MV-4-11 (cell line): ENCODE measurements around the gene GPC5.
"Not testable (repeated sequence)": the region's sequence is repeated elsewhere in the genome, so short reads cannot be mapped to it uniquely, and the experiment has no call there.

ENCODE experiments used
- DNase-seq: peaks from one replicate; lab custom pipeline; 2025; lab: John Stamatoyannopoulos, UW

GPC5 gene

GRCh38 chr13:92290718-92291307, 892.4 kb downstream of the GPC5 start:
- DNase-seq = not testable (repeated sequence)

GRCh38 chr13:92294533-92294932, 896.1 kb downstream of the GPC5 start:
- DNase-seq = not testable (repeated sequence)

- DNase-seq = not testable (repeated sequence)
Measured at GRCh38 chr13:92296154-92296671, 897.8 kb downstream of the GPC5 start.

- no peak for DNase-seq
Measured at GRCh38 chr13:92297971-92298942, 899.8 kb downstream of the GPC5 start.

- DNase-seq = peak; percentile 82
Measured at GRCh38 chr13:92300651-92301050, 902.2 kb downstream of the GPC5 start.

GRCh38 chr13:92303428-92303827, 905.0 kb downstream of the GPC5 start:
- peak; percentile 86 for DNase-seq

GRCh38 chr13:92307752-92308151, 909.3 kb downstream of the GPC5 start:
- DNase-seq = no peak

GRCh38 chr13:92312823-92313222, 914.4 kb downstream of the GPC5 start:
- DNase-seq = no peak

GRCh38 chr13:92313382-92313781, 915.0 kb downstream of the GPC5 start:
- DNase-seq = no peak

GRCh38 chr13:92315265-92315664, 916.8 kb downstream of the GPC5 start:
- DNase-seq = no peak

GRCh38 chr13:92316030-92316429, 917.6 kb downstream of the GPC5 start:
- DNase-seq = no peak

GRCh38 chr13:92317066-92317465, 918.6 kb downstream of the GPC5 start:
- no peak for DNase-seq

GRCh38 chr13:92320323-92320722, 921.9 kb downstream of the GPC5 start:
- DNase-seq = no peak

GRCh38 chr13:92321174-92321573, 922.8 kb downstream of the GPC5 start:
- no peak for DNase-seq

GRCh38 chr13:92345627-92346026, 947.2 kb downstream of the GPC5 start:
- no peak for DNase-seq

- no peak for DNase-seq
Measured at GRCh38 chr13:92346046-92346445, 947.6 kb downstream of the GPC5 start.

- no peak for DNase-seq
Measured at GRCh38 chr13:92354583-92354982, 956.2 kb downstream of the GPC5 start.

GRCh38 chr13:92355213-92355612, 956.8 kb downstream of the GPC5 start:
- DNase-seq = peak; percentile 42

- DNase-seq = no peak
Measured at GRCh38 chr13:92362717-92363116, 964.3 kb downstream of the GPC5 start.

- no peak for DNase-seq
Measured at GRCh38 chr13:92365904-92366303, 967.5 kb downstream of the GPC5 start.

- no peak for DNase-seq
Measured at GRCh38 chr13:92377396-92377795, 979.0 kb downstream of the GPC5 start.

GRCh38 chr13:92379371-92379770, 981.0 kb downstream of the GPC5 start:
- peak; percentile 83 for DNase-seq

GRCh38 chr13:92384410-92384809, 986.0 kb downstream of the GPC5 start:
- no peak for DNase-seq
